Measurements from ENCODE around the gene TPPP. TPM values are rescaled to one million over a fixed set of nuclear protein-coding genes. Genes with fewer than 3 reads are reported as not detected.

The TPPP gene
- total RNA-seq: 0.09 and 0.14 TPM in 2 replicates

GRCh38 chr5:693271-694041 lies at the start of gene TPPP:
TSS of gene TPPP (minus strand) at chr5:693352. CDS start at chr5:678060, 15,292 bp downstream.

GRCh38 chr5:611731-612486 lies 81.2 kb downstream of the TPPP start, which contains the start of gene CEP72:
TSS of gene CEP72 (plus strand) at chr5:612340. CDS start at chr5:612362, 22 bp downstream.

Other genes starting within 250 kb of the TPPP start
- 0.43 and 0.55 TPM in 2 replicates for gene SLC9A3, start 168.9 kb downstream of the TPPP start, total RNA-seq
- 1.1 and 2.0 TPM in 2 replicates for gene CEP72, start 81.0 kb downstream of the TPPP start, total RNA-seq
- gene ZDHHC11B, start 91.4 kb upstream of the TPPP start, total RNA-seq: under 0.01 and 0.09 TPM in 2 replicates
- gene ZDHHC11, start 157.6 kb upstream of the TPPP start, total RNA-seq: 1.00 and 1.7 TPM in 2 replicates
- 42.4 and 45.2 TPM in 2 replicates for gene BRD9, start 199.4 kb upstream of the TPPP start, total RNA-seq
- gene TRIP13, start 199.5 kb upstream of the TPPP start, total RNA-seq: 3.4 and 4.6 TPM in 2 replicates